K562 treated with DMSO at 1 percent for 48 hours (cell line): ENCODE results near the gene PCDHGC5. TPM values are rescaled to one million over a fixed set of nuclear protein-coding genes. Genes with fewer than 3 reads are reported as not detected.

Experiments
- total RNA-seq: library from RNA; unstranded; fragments of 300-600 nt; gene quantifications from 2 replicates; pipeline ENCODE4 v1.2.3, GENCODE V29; 2022; ENCODE audit warnings: low replicate concordance; ENCODE audit errors: extremely low read depth

Gene PCDHGC5
- total RNA-seq, result not detected in 2 replicates

DNA sequence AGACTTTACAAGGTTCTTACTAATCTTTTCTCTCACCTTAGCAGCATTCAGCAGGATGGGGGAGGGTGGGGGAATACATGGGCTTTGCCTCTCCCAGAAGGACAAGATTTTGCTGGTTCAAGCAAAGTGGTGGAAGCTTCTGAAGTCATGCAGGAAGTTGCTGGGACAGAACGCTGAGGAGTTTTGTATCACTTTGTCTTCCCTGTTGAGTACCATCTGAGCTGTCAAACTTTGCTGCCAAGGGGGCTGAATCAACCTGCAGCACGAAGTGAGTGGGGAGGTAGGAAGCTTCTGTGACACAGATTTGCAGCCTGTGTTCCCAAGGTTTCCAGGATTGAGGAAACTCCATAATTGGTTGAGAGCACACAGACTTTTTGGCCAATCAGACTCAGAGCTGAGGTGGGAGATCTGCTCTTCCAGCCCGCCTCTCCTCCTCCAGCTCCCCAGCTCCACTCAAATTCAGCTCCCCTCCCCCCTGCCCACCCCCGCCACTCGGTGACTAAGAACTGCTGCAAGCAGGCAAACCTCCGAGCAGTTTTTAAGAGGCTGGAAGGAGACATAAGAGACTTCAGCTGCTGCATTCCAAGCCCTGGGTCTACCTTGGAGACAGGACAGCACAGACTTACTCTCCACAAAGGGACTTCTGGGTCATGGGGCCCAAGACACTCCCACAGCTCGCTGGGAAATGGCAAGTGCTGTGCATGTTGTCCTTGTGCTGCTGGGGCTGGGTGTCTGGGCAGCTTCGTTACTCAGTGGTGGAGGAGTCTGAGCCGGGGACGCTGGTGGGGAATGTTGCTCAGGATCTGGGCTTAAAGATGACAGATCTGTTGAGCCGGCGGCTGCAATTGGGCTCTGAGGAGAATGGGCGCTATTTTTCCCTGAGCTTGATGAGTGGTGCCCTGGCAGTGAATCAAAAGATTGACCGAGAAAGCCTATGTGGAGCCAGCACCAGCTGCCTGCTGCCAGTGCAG lies at the start of gene PCDHGC5:
TSS of gene PCDHGC5 (plus strand) at position 491 of the 971 bp plus-strand sequence. CDS start at position 651, 160 bp downstream.

DNA sequence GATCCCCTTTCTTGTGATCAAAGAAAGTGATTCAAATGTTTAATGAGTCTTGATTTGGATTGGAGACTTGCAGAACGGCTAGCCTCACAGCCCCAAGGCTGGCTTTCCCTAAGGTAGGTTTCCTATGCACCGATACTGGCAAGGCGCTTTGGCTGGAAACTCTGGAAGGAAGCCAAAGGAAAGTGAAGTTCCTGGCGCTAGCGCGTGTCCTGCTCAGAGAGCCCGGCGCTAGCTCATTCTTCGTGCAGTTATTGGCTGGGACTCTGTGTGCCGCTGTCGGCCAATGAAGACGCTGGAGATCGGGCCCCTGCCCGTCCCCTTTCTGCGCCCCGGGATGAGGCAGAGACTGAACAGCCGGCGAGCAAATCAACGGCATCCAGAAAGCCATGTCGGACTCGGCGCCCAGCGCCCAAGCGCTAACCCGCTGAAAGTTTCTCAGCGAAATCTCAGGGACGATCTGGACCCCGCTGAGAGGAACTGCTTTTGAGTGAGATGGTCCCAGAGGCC lies 13.2 kb upstream of the PCDHGC5 start, which contains the start of gene PCDHGC3:
TSS of gene PCDHGC3 (plus strand) at position 342 of the 507 bp plus-strand sequence. CDS start at position 493, 151 bp downstream.

GRCh38 chr5:141484641-141485311 lies 4.1 kb upstream of the PCDHGC5 start, which contains the start of gene PCDHGC4:
TSS of gene PCDHGC4 (plus strand) at chr5:141485030. CDS start at chr5:141485174, 144 bp downstream.

Other genes starting within 250 kb of the PCDHGC5 start
- not detected in 2 replicates for gene PCDHB15, start 243.7 kb upstream of the PCDHGC5 start, total RNA-seq
- not detected in 2 replicates for gene SLC25A2, start 185.0 kb upstream of the PCDHGC5 start, total RNA-seq
- not detected in 2 replicates for gene TAF7, start 168.3 kb upstream of the PCDHGC5 start, total RNA-seq
- not detected in 2 replicates for gene PCDHGA1, start 158.6 kb upstream of the PCDHGC5 start, total RNA-seq
- gene PCDHGA2, start 150.3 kb upstream of the PCDHGC5 start, total RNA-seq, result not detected in 2 replicates
- gene PCDHGA3, start 145.3 kb upstream of the PCDHGC5 start, total RNA-seq, result not detected in 2 replicates
- gene PCDHGB1, start 139.0 kb upstream of the PCDHGC5 start, total RNA-seq, result not detected in 2 replicates
- not detected in 2 replicates for gene PCDHGA4, start 134.1 kb upstream of the PCDHGC5 start, total RNA-seq
- gene PCDHGB2, start 129.1 kb upstream of the PCDHGC5 start, total RNA-seq, result not detected in 2 replicates
- gene PCDHGA5, start 124.9 kb upstream of the PCDHGC5 start, total RNA-seq, result not detected in 2 replicates
- not detected in 2 replicates for gene PCDHGB3, start 118.8 kb upstream of the PCDHGC5 start, total RNA-seq
- gene PCDHGA6, start 115.2 kb upstream of the PCDHGC5 start, total RNA-seq, result not detected in 2 replicates
- not detected in 2 replicates for gene PCDHGA7, start 106.3 kb upstream of the PCDHGC5 start, total RNA-seq
- not detected in 2 replicates for gene PCDHGB4, start 101.4 kb upstream of the PCDHGC5 start, total RNA-seq
- not detected in 2 replicates for gene PCDHGA8, start 96.4 kb upstream of the PCDHGC5 start, total RNA-seq
- gene PCDHGB5, start 91.1 kb upstream of the PCDHGC5 start, total RNA-seq, result not detected in 2 replicates
- gene PCDHGA9, start 86.3 kb upstream of the PCDHGC5 start, total RNA-seq, result not detected in 2 replicates
- gene PCDHGB6, start 81.1 kb upstream of the PCDHGC5 start, total RNA-seq, result not detected in 2 replicates
- not detected in 2 replicates for gene PCDHGA10, start 76.1 kb upstream of the PCDHGC5 start, total RNA-seq
- gene PCDHGB7, start 71.4 kb upstream of the PCDHGC5 start, total RNA-seq, result not detected in 2 replicates
- not detected in 2 replicates for gene PCDHGA11, start 68.0 kb upstream of the PCDHGC5 start, total RNA-seq
- not detected in 2 replicates for gene PCDHGA12, start 58.6 kb upstream of the PCDHGC5 start, total RNA-seq
- gene PCDHGC3, start 13.1 kb upstream of the PCDHGC5 start, total RNA-seq, result not detected in 2 replicates
- gene PCDHGC4, start 4.1 kb upstream of the PCDHGC5 start, total RNA-seq, result not detected in 2 replicates
- gene DIAPH1, start 129.9 kb downstream of the PCDHGC5 start, total RNA-seq, result 287 TPM in 1 of 2 replicates, not detected in the other
- not detected in 2 replicates for gene HDAC3, start 147.8 kb downstream of the PCDHGC5 start, total RNA-seq
- gene RELL2, start 147.9 kb downstream of the PCDHGC5 start, total RNA-seq, result not detected in 2 replicates
- not detected in 2 replicates for gene FCHSD1, start 162.3 kb downstream of the PCDHGC5 start, total RNA-seq
- not detected in 2 replicates for gene ARAP3, start 193.1 kb downstream of the PCDHGC5 start, total RNA-seq